ENCODE measurements around the gene MAP4. TPM values are rescaled to one million over a fixed set of nuclear protein-coding genes. Genes with fewer than 3 reads are reported as not detected.

MAP4 gene
- total RNA-seq, 2 experiments from 2014 or later = 101 to 103 TPM

- ChIA-PET POLR2A (no interaction called here), CTCF (no interaction called here)
- ATAC-seq (no peak), DNase-seq (no peak)
- Mint-ChIP-seq H3K27me3 (no peaks in the 10 kb centered on the region), H3K36me3 (ENCODE audit: low read depth) (peaks cover 12% of the 10 kb centered on the region), H3K27ac (no peak overlapping the region), H3K4me1 (ENCODE audit: low read depth) (peaks cover 15% of the 10 kb centered on the region), H3K9me3 (peaks cover 5% of the 10 kb centered on the region), H3K4me3 (no peak overlapping the region)
- TF ChIP-seq CTCF (IDR thresholded peaks at IDR 0.05) = no peak
- intact Hi-C loops (cut with micrococcal nuclease) = no loop called here
These were observed 41.9 kb upstream of the MAP4 start for GRCh38 chr3:48058091-48058490.

GRCh38 chr3:48057521-48057920 lies 41.3 kb upstream of the MAP4 start:
- no peak overlapping the region for H3K4me3 Mint-ChIP-seq

GRCh38 chr3:48047841-48048464 lies 31.7 kb upstream of the MAP4 start:
- TF ChIP-seq CTCF (IDR thresholded peaks at IDR 0.05) = no peak
- intact Hi-C loops (cut with micrococcal nuclease) = no loop called here
- POLR2A ChIA-PET = interaction anchor here (0.7 kb wide), 1 partner anchor 54 kb away, joined by 3 read pairs; no protein-coding TSS in a partner anchor
- Mint-ChIP-seq H3K4me3 (no peak overlapping the region), H3K36me3 (ENCODE audit: low read depth) (peaks cover 28% of the 10 kb centered on the region), H3K27ac (no peak overlapping the region), H3K4me1 (ENCODE audit: low read depth) (peaks cover 8% of the 10 kb centered on the region), H3K27me3 (no peaks in the 10 kb centered on the region), H3K9me3 (no peaks in the 10 kb centered on the region)
- DNase-seq = no peak
- CTCF ChIA-PET = interaction anchor here (0.8 kb wide), 1 partner anchor 58 kb away, joined by 3 read pairs; no protein-coding TSS in a partner anchor
- ATAC-seq = no peak

More at GRCh38 chr3:48057521-48057920, 41.3 kb upstream of the MAP4 start:
- H3K9me3 Mint-ChIP-seq = peaks cover 5% of the 10 kb centered on the region
- no peak overlapping the region for H3K27ac Mint-ChIP-seq
- peaks cover 12% of the 10 kb centered on the region for H3K36me3 Mint-ChIP-seq (ENCODE audit: low read depth)
- POLR2A ChIA-PET = no interaction called here
- CTCF ChIA-PET = no interaction called here
- DNase-seq = no peak
- peaks cover 20% of the 10 kb centered on the region for H3K4me1 Mint-ChIP-seq (ENCODE audit: low read depth)
- H3K27me3 Mint-ChIP-seq = no peaks in the 10 kb centered on the region
- no peak for ATAC-seq
- no peak for TF ChIP-seq CTCF (IDR thresholded peaks at IDR 0.05)
- intact Hi-C loops (cut with micrococcal nuclease) = no loop called here

GRCh38 chr3:48042071-48042760 lies 26.0 kb upstream of the MAP4 start:
- POLR2A ChIA-PET = interaction anchor here (0.7 to 1.5 kb wide), 3 partner anchors 10 to 227 kb away, joined by 3 to 4 read pairs (median 3); no protein-coding TSS in a partner anchor
- TF ChIP-seq CTCF (IDR thresholded peaks at IDR 0.05) = no peak
- no peaks in the 10 kb centered on the region for H3K9me3 Mint-ChIP-seq
- no peaks in the 10 kb centered on the region for H3K27me3 Mint-ChIP-seq
- no peak for DNase-seq
- ATAC-seq = peak; percentile 66
- H3K36me3 Mint-ChIP-seq (ENCODE audit: low read depth) = peaks cover 2% of the 10 kb centered on the region
- intact Hi-C loops (cut with micrococcal nuclease) = no loop called here
- H3K4me1 Mint-ChIP-seq (ENCODE audit: low read depth) = peaks cover 18% of the 10 kb centered on the region
- no peak overlapping the region for H3K4me3 Mint-ChIP-seq
- CTCF ChIA-PET = no interaction called here
- H3K27ac Mint-ChIP-seq = no peak overlapping the region

All from activated CD8-positive, alpha-beta T cell treated with anti-CD3 and anti-CD28 coated beads for 36 hours (primary cell).